Vagina (tissue), 2 donors: ENCODE results near the gene BCL2L13.
"Not testable (repeated sequence)": the region's sequence is repeated elsewhere in the genome, so short reads cannot be mapped to it uniquely, and the experiment has no call there.

ENCODE experiments used
- POLR2AphosphoS5 ChIP-seq, 2 donors: sonication (generic); formaldehyde crosslinking; IDR thresholded peaks; one replicate each; pipeline ENCODE4 v1.9.0; 2017; ENCODE audit warnings: antibody characterized with exemption in 2 of 2, mild to moderate bottlenecking in 2 of 2, low read depth in 1 of 2; ENCODE audit not compliant: insufficient read depth in 1 of 2
- TF ChIP-seq, protein P1 (sequence below), 3 experiments: fragments of 450-650 bp in 2 of 3; fragments of 200-600 bp in 1 of 3; sonication (generic) in 1 of 3; IDR thresholded peaks; one replicate each; pipeline ENCODE4 v1.5.1; 2017 to 2019; ENCODE audit warnings: antibody characterized with exemption in 3 of 3, mild to moderate bottlenecking in 2 of 3, moderate library complexity in 2 of 3

DNA sequence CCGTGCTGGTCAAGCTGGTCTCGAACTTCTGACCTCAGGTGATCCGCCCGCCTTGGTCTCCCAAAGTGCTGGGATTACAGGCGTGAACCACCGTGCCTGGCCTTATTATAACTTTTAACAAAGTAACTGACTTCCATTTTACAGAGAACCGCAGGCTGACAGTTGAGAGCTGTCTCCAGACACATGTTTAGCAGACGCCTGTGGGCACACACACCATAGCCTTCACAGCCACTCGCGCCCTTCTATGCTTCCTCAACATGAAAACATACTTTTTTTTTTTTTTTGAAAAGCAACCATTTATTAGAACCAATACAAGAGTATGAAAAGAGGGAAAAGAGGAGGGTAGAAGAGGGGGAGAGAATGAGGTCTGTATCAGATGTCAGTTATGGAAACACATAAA, 124.9 kb downstream of the BCL2L13 start:
- TF ChIP-seq, protein P1, sequence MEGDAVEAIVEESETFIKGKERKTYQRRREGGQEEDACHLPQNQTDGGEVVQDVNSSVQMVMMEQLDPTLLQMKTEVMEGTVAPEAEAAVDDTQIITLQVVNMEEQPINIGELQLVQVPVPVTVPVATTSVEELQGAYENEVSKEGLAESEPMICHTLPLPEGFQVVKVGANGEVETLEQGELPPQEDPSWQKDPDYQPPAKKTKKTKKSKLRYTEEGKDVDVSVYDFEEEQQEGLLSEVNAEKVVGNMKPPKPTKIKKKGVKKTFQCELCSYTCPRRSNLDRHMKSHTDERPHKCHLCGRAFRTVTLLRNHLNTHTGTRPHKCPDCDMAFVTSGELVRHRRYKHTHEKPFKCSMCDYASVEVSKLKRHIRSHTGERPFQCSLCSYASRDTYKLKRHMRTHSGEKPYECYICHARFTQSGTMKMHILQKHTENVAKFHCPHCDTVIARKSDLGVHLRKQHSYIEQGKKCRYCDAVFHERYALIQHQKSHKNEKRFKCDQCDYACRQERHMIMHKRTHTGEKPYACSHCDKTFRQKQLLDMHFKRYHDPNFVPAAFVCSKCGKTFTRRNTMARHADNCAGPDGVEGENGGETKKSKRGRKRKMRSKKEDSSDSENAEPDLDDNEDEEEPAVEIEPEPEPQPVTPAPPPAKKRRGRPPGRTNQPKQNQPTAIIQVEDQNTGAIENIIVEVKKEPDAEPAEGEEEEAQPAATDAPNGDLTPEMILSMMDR (IDR thresholded peaks at IDR 0.05) = not testable (repeated sequence)
- not testable (repeated sequence) for TF ChIP-seq POLR2AphosphoS5 (IDR thresholded peaks at IDR 0.05; ENCODE audit: insufficient read depth in 1 of 2, low read depth in 1 of 2)
